WTC11 (cell line): ENCODE results near the gene SLC7A6OS. TPM values are rescaled to one million over a fixed set of nuclear protein-coding genes. Genes with fewer than 3 reads are reported as not detected.

ENCODE experiments used
- ATAC-seq: fragments of 200-7000 bp; cut with Tn5 transposase; 2 replicates; pipeline ENCODE4 v1.10.0; 2021; ENCODE audit warnings: mild to moderate bottlenecking, moderate library complexity
- CTCF ChIA-PET: fragments of 300-600 bp; sonication (Branson Sonifier 250); formaldehyde crosslinking; loops from one replicate; lab custom pipeline; 2021; ENCODE audit warnings: antibody characterized with exemption; lab: Charles Lee
- POLR2A ChIA-PET: fragments of 350-600 bp; sonication (Branson Sonifier 250); formaldehyde crosslinking; loops from one replicate; lab custom pipeline; 2021; ENCODE audit warnings: antibody characterized with exemption; lab: Charles Lee
- DNase-seq: peaks from one replicate; pipeline ENCODE4 v3.0.0; 2021; ENCODE audit warnings: low spot score
- H3K27ac Mint-ChIP-seq: 2 replicates; pipeline ENCODE4 v1.8.0; 2021; ENCODE audit warnings: mixed read lengths
- H3K27me3 Mint-ChIP-seq: 2 replicates; pipeline ENCODE4 v1.8.0; 2021; ENCODE audit warnings: low read depth, mild to moderate bottlenecking, moderate library complexity, mixed read lengths
- H3K36me3 Mint-ChIP-seq: 2 replicates; pipeline ENCODE4 v1.8.0; 2021; ENCODE audit warnings: mixed read lengths
- H3K4me1 Mint-ChIP-seq: 2 replicates; pipeline ENCODE4 v1.8.0; 2022; ENCODE audit warnings: mixed read lengths
- H3K4me3 Mint-ChIP-seq: 2 replicates; pipeline ENCODE4 v1.8.0; 2021; ENCODE audit warnings: mild to moderate bottlenecking, moderate library complexity, mixed read lengths
- H3K9me3 Mint-ChIP-seq: 2 replicates; pipeline ENCODE4 v1.8.0; 2021; ENCODE audit warnings: mixed read lengths
- EMX1 ChIP-seq: fragments of 250-450 bp; sonication (Bioruptor Pico); IDR thresholded peaks from 2 replicates; pipeline ENCODE4 v1.8.0; 2021; ENCODE audit warnings: mild to moderate bottlenecking
- GTF2I ChIP-seq: fragments of 250-450 bp; sonication (Bioruptor Pico); conservative IDR thresholded peaks from 2 replicates; pipeline ENCODE4 v1.4.0; 2021; ENCODE audit warnings: mild to moderate bottlenecking
- IRF2 ChIP-seq: sonication (generic); formaldehyde crosslinking; IDR thresholded peaks from 2 replicates; pipeline ENCODE4 v1.8.0; 2022; ENCODE audit warnings: low read depth, missing genetic modification reagents, borderline replicate concordance
- NFATC4 ChIP-seq: fragments of 250-450 bp; sonication (Bioruptor Pico); IDR thresholded peaks from 2 replicates; pipeline ENCODE4 v1.9.0; 2021; ENCODE audit warnings: mild to moderate bottlenecking
- OVOL2 ChIP-seq: fragments of 250-450 bp; sonication (Bioruptor Pico); IDR thresholded peaks from 2 replicates; pipeline ENCODE4 v1.9.0; 2021; ENCODE audit warnings: mild to moderate bottlenecking, borderline replicate concordance
- ZNF416 ChIP-seq: fragments of 250-450 bp; sonication (Bioruptor Pico); IDR thresholded peaks from 2 replicates; pipeline ENCODE4 v1.9.0; 2021; ENCODE audit warnings: mild to moderate bottlenecking, inconsistent platforms
- ZNF423 ChIP-seq: fragments of 250-450 bp; sonication (Bioruptor Pico); IDR thresholded peaks from 2 replicates; pipeline ENCODE4 v2.1.2; 2022; ENCODE audit warnings: mild to moderate bottlenecking, moderate library complexity
- total RNA-seq: library from RNA; stranded (reverse); gene quantifications from 3 replicates; pipeline ENCODE4 v1.2.3, GENCODE V29; 2021
- TF ChIP-seq, protein P1 (sequence below): sonication (generic); formaldehyde crosslinking; IDR thresholded peaks from 2 replicates; pipeline ENCODE4 v1.8.1; 2023; ENCODE audit warnings: mild to moderate bottlenecking, moderate library complexity, missing genetic modification reagents
- TF ChIP-seq, protein P2 (sequence below): sonication (generic); formaldehyde crosslinking; IDR thresholded peaks from 2 replicates; pipeline ENCODE4 v1.8.0; 2022; ENCODE audit warnings: mild to moderate bottlenecking, missing genetic modification reagents
- TF ChIP-seq, protein P3 (sequence below): sonication (generic); formaldehyde crosslinking; IDR thresholded peaks from 2 replicates; pipeline ENCODE4 v1.8.1; 2022; ENCODE audit warnings: missing genetic modification reagents, borderline replicate concordance
- TF ChIP-seq, protein P4 (sequence below): fragments of 250-450 bp; sonication (Bioruptor Pico); IDR thresholded peaks from 2 replicates; pipeline ENCODE4 v1.9.0; 2021; ENCODE audit warnings: mild to moderate bottlenecking
- TF ChIP-seq, protein P5 (sequence below): sonication (generic); formaldehyde crosslinking; IDR thresholded peaks from 2 replicates; pipeline ENCODE4 v1.8.1; 2022; ENCODE audit warnings: low read depth, mild to moderate bottlenecking, moderate library complexity, missing genetic modification reagents, borderline replicate concordance
- TF ChIP-seq, protein P6 (sequence below): sonication (generic); formaldehyde crosslinking; IDR thresholded peaks from 2 replicates; pipeline ENCODE4 v1.8.1; 2023; ENCODE audit warnings: mild to moderate bottlenecking, missing genetic modification reagents
- TF ChIP-seq, protein P7 (sequence below): sonication (generic); formaldehyde crosslinking; IDR thresholded peaks from 2 replicates; pipeline ENCODE4 v1.8.0; 2023; ENCODE audit warnings: missing genetic modification reagents

Gene SLC7A6OS
- total RNA-seq, 1 experiment from 2014 or later, result 22.6 TPM

DNA sequence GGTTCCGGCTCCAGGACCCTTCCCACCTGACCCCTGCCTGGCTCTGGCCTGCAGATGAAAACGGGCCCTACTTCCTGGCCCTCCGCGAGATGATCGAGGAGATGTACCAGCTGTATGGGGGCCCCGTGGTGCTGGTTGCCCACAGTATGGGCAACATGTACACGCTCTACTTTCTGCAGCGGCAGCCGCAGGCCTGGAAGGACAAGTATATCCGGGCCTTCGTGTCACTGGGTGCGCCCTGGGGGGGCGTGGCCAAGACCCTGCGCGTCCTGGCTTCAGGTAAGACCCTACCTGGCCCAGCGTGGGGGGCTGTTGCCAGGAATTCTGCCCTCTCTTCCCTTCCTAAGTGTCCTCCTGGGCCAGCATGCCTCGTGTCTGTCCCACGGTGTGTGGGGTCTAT is 55.0 kb downstream of the SLC7A6OS start:
- Mint-ChIP-seq H3K27me3 (no peaks in the 10 kb centered on the region), H3K9me3 (no peaks in the 10 kb centered on the region), H3K36me3 (0 out of 2 replicates have a peak, but pooled peaks cover 4% of the 10 kb centered on the region)
- TF ChIP-seq GTF2I (no peak), NFATC4 (CRISPR knock-in tag) (no peak), ZNF416 (no peak), EMX1 (CRISPR knock-in tag) (no peak)
- TF ChIP-seq, protein P1, sequence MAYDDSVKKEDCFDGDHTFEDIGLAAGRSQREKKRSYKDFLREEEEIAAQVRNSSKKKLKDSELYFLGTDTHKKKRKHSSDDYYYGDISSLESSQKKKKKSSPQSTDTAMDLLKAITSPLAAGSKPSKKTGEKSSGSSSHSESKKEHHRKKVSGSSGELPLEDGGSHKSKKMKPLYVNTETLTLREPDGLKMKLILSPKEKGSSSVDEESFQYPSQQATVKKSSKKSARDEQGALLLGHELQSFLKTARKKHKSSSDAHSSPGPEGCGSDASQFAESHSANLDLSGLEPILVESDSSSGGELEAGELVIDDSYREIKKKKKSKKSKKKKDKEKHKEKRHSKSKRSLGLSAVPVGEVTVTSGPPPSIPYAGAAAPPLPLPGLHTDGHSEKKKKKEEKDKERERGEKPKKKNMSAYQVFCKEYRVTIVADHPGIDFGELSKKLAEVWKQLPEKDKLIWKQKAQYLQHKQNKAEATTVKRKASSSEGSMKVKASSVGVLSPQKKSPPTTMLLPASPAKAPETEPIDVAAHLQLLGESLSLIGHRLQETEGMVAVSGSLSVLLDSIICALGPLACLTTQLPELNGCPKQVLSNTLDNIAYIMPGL, result no peak
- TF ChIP-seq, protein P2, sequence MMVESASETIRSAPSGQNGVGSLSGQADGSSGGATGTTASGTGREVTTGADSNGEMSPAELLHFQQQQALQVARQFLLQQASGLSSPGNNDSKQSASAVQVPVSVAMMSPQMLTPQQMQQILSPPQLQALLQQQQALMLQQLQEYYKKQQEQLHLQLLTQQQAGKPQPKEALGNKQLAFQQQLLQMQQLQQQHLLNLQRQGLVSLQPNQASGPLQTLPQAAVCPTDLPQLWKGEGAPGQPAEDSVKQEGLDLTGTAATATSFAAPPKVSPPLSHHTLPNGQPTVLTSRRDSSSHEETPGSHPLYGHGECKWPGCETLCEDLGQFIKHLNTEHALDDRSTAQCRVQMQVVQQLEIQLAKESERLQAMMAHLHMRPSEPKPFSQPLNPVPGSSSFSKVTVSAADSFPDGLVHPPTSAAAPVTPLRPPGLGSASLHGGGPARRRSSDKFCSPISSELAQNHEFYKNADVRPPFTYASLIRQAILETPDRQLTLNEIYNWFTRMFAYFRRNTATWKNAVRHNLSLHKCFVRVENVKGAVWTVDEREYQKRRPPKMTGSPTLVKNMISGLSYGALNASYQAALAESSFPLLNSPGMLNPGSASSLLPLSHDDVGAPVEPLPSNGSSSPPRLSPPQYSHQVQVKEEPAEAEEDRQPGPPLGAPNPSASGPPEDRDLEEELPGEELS (CRISPR knock-in tag), result no peak
- TF ChIP-seq, protein P3, sequence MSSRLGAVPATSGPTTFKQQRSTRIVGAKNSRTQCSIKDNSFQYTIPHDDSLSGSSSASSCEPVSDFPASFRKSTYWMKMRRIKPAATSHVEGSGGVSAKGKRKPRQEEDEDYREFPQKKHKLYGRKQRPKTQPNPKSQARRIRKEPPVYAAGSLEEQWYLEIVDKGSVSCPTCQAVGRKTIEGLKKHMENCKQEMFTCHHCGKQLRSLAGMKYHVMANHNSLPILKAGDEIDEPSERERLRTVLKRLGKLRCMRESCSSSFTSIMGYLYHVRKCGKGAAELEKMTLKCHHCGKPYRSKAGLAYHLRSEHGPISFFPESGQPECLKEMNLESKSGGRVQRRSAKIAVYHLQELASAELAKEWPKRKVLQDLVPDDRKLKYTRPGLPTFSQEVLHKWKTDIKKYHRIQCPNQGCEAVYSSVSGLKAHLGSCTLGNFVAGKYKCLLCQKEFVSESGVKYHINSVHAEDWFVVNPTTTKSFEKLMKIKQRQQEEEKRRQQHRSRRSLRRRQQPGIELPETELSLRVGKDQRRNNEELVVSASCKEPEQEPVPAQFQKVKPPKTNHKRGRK (CRISPR knock-in tag), result no peak
- TF ChIP-seq, protein P4, sequence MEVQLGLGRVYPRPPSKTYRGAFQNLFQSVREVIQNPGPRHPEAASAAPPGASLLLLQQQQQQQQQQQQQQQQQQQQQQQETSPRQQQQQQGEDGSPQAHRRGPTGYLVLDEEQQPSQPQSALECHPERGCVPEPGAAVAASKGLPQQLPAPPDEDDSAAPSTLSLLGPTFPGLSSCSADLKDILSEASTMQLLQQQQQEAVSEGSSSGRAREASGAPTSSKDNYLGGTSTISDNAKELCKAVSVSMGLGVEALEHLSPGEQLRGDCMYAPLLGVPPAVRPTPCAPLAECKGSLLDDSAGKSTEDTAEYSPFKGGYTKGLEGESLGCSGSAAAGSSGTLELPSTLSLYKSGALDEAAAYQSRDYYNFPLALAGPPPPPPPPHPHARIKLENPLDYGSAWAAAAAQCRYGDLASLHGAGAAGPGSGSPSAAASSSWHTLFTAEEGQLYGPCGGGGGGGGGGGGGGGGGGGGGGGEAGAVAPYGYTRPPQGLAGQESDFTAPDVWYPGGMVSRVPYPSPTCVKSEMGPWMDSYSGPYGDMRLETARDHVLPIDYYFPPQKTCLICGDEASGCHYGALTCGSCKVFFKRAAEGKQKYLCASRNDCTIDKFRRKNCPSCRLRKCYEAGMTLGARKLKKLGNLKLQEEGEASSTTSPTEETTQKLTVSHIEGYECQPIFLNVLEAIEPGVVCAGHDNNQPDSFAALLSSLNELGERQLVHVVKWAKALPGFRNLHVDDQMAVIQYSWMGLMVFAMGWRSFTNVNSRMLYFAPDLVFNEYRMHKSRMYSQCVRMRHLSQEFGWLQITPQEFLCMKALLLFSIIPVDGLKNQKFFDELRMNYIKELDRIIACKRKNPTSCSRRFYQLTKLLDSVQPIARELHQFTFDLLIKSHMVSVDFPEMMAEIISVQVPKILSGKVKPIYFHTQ (CRISPR knock-in tag), result no peak
- TF ChIP-seq, all 79 proteins: peak for 0
- Mint-ChIP-seq H3K27ac (no peak overlapping the region), H3K4me1 (no peaks in the 10 kb centered on the region), H3K4me3 (no peak overlapping the region)
- ChIA-PET CTCF (interaction anchor here (1.9 kb wide), 1 partner anchor 8 kb away, joined by 13 read pairs; the partner anchor contains the start of gene SLC7A6), POLR2A (no interaction called here)
- DNase-seq, result no peak
- 0 out of 2 replicates have a peak, but pooled peaks have one; percentile 23 for ATAC-seq

DNA sequence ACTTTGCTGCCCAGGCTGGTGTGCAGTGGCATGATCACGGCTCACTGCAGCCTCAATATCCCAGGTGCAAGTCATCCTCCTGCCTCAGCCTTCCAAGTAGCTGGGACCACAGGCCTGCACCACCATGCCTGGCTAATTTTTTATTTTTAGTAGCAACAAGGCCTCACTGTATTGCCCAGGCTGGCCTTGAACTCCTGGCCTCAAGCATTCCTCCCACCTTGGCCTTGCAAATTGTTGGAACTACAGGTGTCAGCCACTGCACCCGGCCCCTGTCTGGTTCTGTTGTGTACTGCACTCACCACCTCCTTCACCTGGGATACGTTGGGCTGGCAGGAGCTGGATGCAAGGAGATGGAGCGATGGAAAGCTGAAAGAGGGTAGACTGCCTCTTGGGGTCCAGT is 57.0 kb downstream of the SLC7A6OS start:
- POLR2A ChIA-PET, result no interaction called here
- Mint-ChIP-seq H3K4me1 (no peaks in the 10 kb centered on the region), H3K9me3 (no peaks in the 10 kb centered on the region), H3K27ac (no peak overlapping the region), H3K36me3 (0 out of 2 replicates have a peak, but pooled peaks cover 4% of the 10 kb centered on the region), H3K4me3 (no peak overlapping the region), H3K27me3 (no peaks in the 10 kb centered on the region)
- DNase-seq, result no peak
- CTCF ChIA-PET, result no interaction called here
- TF ChIP-seq OVOL2 (CRISPR knock-in tag) (no peak), ZNF423 (CRISPR knock-in tag) (no peak), IRF2 (no peak)
- TF ChIP-seq, protein P5, sequence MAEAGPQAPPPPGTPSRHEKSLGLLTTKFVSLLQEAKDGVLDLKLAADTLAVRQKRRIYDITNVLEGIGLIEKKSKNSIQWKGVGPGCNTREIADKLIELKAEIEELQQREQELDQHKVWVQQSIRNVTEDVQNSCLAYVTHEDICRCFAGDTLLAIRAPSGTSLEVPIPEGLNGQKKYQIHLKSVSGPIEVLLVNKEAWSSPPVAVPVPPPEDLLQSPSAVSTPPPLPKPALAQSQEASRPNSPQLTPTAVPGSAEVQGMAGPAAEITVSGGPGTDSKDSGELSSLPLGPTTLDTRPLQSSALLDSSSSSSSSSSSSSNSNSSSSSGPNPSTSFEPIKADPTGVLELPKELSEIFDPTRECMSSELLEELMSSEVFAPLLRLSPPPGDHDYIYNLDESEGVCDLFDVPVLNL (CRISPR knock-in tag), result no peak
- TF ChIP-seq, protein P6, sequence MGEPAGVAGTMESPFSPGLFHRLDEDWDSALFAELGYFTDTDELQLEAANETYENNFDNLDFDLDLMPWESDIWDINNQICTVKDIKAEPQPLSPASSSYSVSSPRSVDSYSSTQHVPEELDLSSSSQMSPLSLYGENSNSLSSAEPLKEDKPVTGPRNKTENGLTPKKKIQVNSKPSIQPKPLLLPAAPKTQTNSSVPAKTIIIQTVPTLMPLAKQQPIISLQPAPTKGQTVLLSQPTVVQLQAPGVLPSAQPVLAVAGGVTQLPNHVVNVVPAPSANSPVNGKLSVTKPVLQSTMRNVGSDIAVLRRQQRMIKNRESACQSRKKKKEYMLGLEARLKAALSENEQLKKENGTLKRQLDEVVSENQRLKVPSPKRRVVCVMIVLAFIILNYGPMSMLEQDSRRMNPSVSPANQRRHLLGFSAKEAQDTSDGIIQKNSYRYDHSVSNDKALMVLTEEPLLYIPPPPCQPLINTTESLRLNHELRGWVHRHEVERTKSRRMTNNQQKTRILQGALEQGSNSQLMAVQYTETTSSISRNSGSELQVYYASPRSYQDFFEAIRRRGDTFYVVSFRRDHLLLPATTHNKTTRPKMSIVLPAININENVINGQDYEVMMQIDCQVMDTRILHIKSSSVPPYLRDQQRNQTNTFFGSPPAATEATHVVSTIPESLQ (CRISPR knock-in tag), result no peak
- TF ChIP-seq, protein P7, sequence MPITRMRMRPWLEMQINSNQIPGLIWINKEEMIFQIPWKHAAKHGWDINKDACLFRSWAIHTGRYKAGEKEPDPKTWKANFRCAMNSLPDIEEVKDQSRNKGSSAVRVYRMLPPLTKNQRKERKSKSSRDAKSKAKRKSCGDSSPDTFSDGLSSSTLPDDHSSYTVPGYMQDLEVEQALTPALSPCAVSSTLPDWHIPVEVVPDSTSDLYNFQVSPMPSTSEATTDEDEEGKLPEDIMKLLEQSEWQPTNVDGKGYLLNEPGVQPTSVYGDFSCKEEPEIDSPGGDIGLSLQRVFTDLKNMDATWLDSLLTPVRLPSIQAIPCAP, result no peak
- no peak for ATAC-seq
